Heart right ventricle (tissue), 16 donors: Measurements from ENCODE around the gene ZNF385B. TPM values are rescaled to one million over a fixed set of nuclear protein-coding genes. Genes with fewer than 3 reads are reported as not detected.

Experiments
- ATAC-seq, 8 donors: fragments of 200-7000 bp; cut with Tn5 transposase; one replicate each; pipeline ENCODE4 v1.9.1; 2020; ENCODE audit warnings: mild to moderate bottlenecking in 8 of 8, moderate library complexity in 8 of 8, moderate number of reproducible peaks in 1 of 8
- DNase-seq, 2 donors: peaks; one replicate each; pipeline ENCODE4 v3.0.0-alpha.2; 2020
- H3K27ac ChIP-seq, 10 donors: fragments of 200-600 bp; sonication (generic) in 2 of 10; one replicate each; pipeline versions ENCODE4 v1.5.0 to v1.8.0; 2020 to 2022; ENCODE audit warnings: mild to moderate bottlenecking in 3 of 10
- H3K27me3 ChIP-seq, 7 donors: fragments of 200-600 bp; one replicate each; pipeline ENCODE4 v1.8.0; 2021 to 2022; ENCODE audit warnings: mild to moderate bottlenecking in 2 of 7
- H3K36me3 ChIP-seq, 9 donors: fragments of 200-600 bp; sonication (generic) in 1 of 9; one replicate each; pipeline versions ENCODE4 v1.5.0 to v1.8.0; 2020 to 2022; ENCODE audit warnings: mild to moderate bottlenecking in 2 of 9
- H3K4me1 ChIP-seq, 9 donors: fragments of 200-600 bp; sonication (generic) in 1 of 9; one replicate each; pipeline versions ENCODE4 v1.5.0 to v1.8.0; 2020 to 2022; ENCODE audit warnings: mild to moderate bottlenecking in 4 of 9
- H3K4me3 ChIP-seq, 10 donors: fragments of 200-600 bp; sonication (generic) in 2 of 10; one replicate each; pipeline versions ENCODE4 v1.5.0 to v1.8.0; 2020 to 2022; ENCODE audit warnings: mild to moderate bottlenecking in 7 of 10, moderate library complexity in 2 of 10
- H3K9me3 ChIP-seq, 11 donors: fragments of 200-600 bp in 10 of 11; sonication (generic) in 2 of 11; one replicate each; pipeline versions ENCODE4 v1.5.0 to v1.8.0; 2013 to 2022; ENCODE audit warnings: mild to moderate bottlenecking in 2 of 11, control low read depth in 1 of 11, moderate library complexity in 1 of 11
- WGBS, 2 donors: extraction: QIAGEN DNeasy Blood & Tissue Kit; methylation state at CpG; one replicate each; pipeline ENCODE4 v1.1.7; 2013; ENCODE audit warnings: inconsistent platforms in 1 of 2; 5-methylcytosine and 5-hydroxymethylcytosine counted together
- intact Hi-C, 10 donors: fragments of 100-400 bp; cut with DNase I; formaldehyde crosslinking; loops; one replicate each; pipeline versions ENCODE4 v1.11.1 to v1.14.2; 2022
- polyA plus RNA-seq, 2 donors: library from polyadenylated mRNA; stranded (reverse); fragments of 200-250 nt; gene quantifications; one replicate each; pipeline ENCODE4 v1.2.3, GENCODE V29; 2013
- total RNA-seq, 10 donors: library from RNA; stranded (reverse); fragmentation: NEBNext Ultra II Directional in 3 of 10; extraction: Animal tissue kit (Norgen Biotek cat#: 25700) in 3 of 10; gene quantifications; one replicate each; pipeline versions ENCODE4 v1.2.1 to v1.2.4, GENCODE V29; 2021 to 2023
- TF ChIP-seq, protein P1 (sequence below), 9 donors: fragments of 200-600 bp; sonication (generic) in 2 of 9; IDR thresholded peaks; one replicate each; pipeline versions ENCODE4 v1.5.0 to v1.8.0; 2021 to 2022; ENCODE audit warnings: antibody characterized with exemption in 9 of 9, mild to moderate bottlenecking in 5 of 9, moderate library complexity in 1 of 9
- donor health status: Arrhythmogenic right ventricular cardiomyopathy.
- donor health status: ischemic (EF 13 %, LVEDD 7.1; RV severe dilation, severe dysfunction).
- donor health status: healthy with polysubstance abuse.
- donor health status: DM: no; HTN: yes; CAD: no.
- donor health status: DM: no; HTN: no; CAD: no.
- donor health status: ischemic (EF 25% LVEDD 6.9; RV normal size, moderate dysfunction).
- donor health status: ischemic (EF 25% LVEDD 5.7; RV mildly dilated, moderate dysfunction).
- donor health status: healthy.
- donor health status: DM: yes; HTN: yes; CAD: no.
- donor health status: Ischemic cardiomyopathy.
- donor health status: ischemic (EF 35%, LVEDD 5.7; RV mildly dilated, moderate dysfunction).
- donor health status: nonischemic (EF 11% LVEDD 7.7; RV severe dilation, severe dysfunction).
- donor health status: DM: yes; HTN: yes; CAD: no.
- donor health status: PGD.
- donor health status: ischemic (EF 29% LVEDD 5.4; RV normal size, mild dysfunction).
- donor health status: nonischemic (EF 23%, LVEDD 6.1; RV moderate dilation, normal function).

The ZNF385B gene
- total and polyA plus RNA-seq, 12 donors, result 0.19 to 19.7 (median 1.7) TPM

DNA sequence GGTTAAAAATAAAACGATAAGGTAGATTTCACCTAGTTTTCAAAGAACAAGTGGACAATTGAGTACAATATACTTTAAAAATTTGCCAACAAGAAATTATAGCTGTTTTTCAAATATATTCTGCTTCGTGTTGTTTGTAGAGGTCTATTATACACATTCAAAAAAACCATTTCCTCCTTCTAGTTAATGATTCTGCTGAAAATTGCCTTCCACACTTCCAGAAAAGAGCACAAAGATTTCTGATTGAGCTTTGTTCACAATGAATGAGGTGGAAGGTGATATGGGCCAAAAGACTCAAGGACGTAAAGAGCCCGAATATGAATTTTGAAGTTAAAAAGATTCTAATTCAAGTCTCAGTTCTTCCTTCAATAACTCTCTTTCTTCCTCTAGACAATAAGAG is 319.8 kb downstream of the ZNF385B start:
- H3K36me3 ChIP-seq, result no peaks in the 10 kb centered on the region
- intact Hi-C loops, result no loop called here
- no peaks in the 10 kb centered on the region for H3K4me1 ChIP-seq
- no peaks in the 10 kb centered on the region for H3K27me3 ChIP-seq
- 70 to 82% methylated on average over 4 of the region's 4 CpGs for WGBS, 2 donors
- ATAC-seq (no peak), DNase-seq (no peak)
- H3K4me3 ChIP-seq, result no peak overlapping the region
- TF ChIP-seq, protein P1, sequence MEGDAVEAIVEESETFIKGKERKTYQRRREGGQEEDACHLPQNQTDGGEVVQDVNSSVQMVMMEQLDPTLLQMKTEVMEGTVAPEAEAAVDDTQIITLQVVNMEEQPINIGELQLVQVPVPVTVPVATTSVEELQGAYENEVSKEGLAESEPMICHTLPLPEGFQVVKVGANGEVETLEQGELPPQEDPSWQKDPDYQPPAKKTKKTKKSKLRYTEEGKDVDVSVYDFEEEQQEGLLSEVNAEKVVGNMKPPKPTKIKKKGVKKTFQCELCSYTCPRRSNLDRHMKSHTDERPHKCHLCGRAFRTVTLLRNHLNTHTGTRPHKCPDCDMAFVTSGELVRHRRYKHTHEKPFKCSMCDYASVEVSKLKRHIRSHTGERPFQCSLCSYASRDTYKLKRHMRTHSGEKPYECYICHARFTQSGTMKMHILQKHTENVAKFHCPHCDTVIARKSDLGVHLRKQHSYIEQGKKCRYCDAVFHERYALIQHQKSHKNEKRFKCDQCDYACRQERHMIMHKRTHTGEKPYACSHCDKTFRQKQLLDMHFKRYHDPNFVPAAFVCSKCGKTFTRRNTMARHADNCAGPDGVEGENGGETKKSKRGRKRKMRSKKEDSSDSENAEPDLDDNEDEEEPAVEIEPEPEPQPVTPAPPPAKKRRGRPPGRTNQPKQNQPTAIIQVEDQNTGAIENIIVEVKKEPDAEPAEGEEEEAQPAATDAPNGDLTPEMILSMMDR (IDR thresholded peaks at IDR 0.05), result no peak
- no peak overlapping the region for H3K27ac ChIP-seq
- H3K9me3 ChIP-seq, result peaks cover 0 to 11% (median 0%) of the 10 kb centered on the region in 11 donors

DNA sequence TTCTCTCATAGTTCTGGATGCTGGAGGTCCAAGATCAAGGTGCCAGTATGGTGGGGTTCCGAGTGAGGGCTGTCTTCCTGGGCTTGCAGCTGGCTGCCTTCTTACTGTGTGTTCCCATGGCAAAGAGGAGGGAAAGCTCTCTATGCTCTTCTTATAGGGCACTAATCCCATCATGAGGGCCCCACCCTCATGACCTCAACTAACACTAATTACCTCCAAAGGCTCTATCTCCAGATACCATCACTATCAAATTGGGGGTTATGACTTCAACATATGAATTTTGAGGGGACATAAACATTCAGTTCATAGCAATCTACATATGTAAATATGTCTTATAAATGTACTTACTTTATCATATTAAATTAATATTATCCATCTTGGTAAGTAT is 322.3 kb downstream of the ZNF385B start:
- Histone ChIP-seq H3K4me3 (no peak overlapping the region), H3K9me3 (peaks cover 0 to 11% (median 0%) of the 10 kb centered on the region in 11 donors), H3K27ac (no peak overlapping the region), H3K27me3 (no peaks in the 10 kb centered on the region), H3K36me3 (no peaks in the 10 kb centered on the region), H3K4me1 (no peaks in the 10 kb centered on the region)
- ATAC-seq (no peak), DNase-seq (no peak)
- TF ChIP-seq, protein P1 (IDR thresholded peaks at IDR 0.05), result no peak
- WGBS, 2 donors, result 77 to 91% methylated on average over 1 of the region's 1 CpG
- intact Hi-C loops, result no loop called here

DNA sequence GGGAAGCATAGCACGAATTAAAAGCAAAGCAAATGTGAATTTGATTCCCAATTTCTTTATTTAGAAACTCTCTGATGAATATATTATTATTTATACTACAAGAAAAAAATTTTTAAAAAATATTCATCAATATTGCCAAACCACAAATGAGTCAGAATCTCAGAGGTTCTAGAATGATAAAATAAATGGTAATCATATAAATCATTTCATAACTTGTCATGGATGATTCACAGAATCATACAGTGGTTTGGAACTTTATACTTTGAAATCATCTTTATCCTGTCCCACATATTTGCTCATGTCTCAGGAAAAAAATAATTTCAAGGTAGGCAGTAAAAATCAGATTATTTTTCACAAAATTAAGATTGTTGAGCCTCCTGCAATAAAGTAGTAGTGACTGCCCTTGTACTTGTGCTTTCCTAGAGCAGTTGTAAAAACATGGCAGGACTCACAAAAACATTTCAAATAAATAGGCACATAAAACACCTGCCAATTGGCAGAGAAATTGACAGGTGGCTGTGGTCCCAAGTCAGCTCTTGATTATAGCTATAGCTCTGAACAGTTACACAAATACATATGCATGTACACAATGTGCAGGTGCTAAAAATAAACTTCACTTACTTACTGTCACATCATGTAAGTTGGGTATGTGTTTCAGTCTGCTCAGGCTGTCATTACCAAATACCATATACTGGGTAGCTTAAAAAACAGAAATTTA is 322.8 kb downstream of the ZNF385B start:
- DNase-seq, result no peak
- WGBS, 2 donors, result 72 to 86% methylated on average over 1 of the region's 1 CpG
- intact Hi-C loops, result no loop called here
- no peaks in the 10 kb centered on the region for H3K27me3 ChIP-seq
- TF ChIP-seq, protein P1 (IDR thresholded peaks at IDR 0.05), result no peak
- ATAC-seq, result no peak
- H3K4me3 ChIP-seq, result no peak overlapping the region
- no peaks in the 10 kb centered on the region for H3K4me1 ChIP-seq
- H3K27ac ChIP-seq, result no peak overlapping the region
- H3K36me3 ChIP-seq, result no peaks in the 10 kb centered on the region
- H3K9me3 ChIP-seq, result peaks cover 0 to 11% (median 0%) of the 10 kb centered on the region in 11 donors

DNA sequence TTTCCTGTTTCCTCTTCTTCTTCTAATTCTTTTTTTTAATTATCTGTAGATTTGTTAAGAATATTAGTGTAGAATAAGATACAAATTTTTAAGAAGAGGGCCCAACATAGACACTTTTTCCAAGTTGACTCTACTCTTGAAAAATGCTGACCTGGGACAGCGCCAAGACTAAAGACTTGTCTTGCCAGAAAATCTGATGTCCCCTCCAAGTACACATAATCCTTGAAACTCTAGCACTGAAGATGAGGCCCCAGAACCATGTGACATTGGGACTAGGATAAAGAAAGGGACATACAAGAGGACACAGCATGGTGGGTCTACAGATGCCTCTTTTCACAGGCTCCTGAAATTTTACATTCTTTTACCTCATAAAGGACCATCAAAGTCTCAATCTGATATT is 325.2 kb downstream of the ZNF385B start:
- Histone ChIP-seq H3K36me3 (no peaks in the 10 kb centered on the region), H3K9me3 (peaks cover 0 to 11% (median 0%) of the 10 kb centered on the region in 11 donors), H3K27ac (no peak overlapping the region), H3K27me3 (no peaks in the 10 kb centered on the region), H3K4me1 (no peaks in the 10 kb centered on the region), H3K4me3 (no peak overlapping the region)
- intact Hi-C loops, result no loop called here
- ATAC-seq (no peak), DNase-seq (no peak)
- TF ChIP-seq, protein P1 (IDR thresholded peaks at IDR 0.05), result no peak
- 94 to 96% methylated on average over 1 of the region's 1 CpG for WGBS, 2 donors
